ENCODE results near the gene SHBG. TPM values are rescaled to one million over a fixed set of nuclear protein-coding genes. Genes with fewer than 3 reads are reported as not detected.
"Not testable (repeated sequence)": the region's sequence is repeated elsewhere in the genome, so short reads cannot be mapped to it uniquely, and the experiment has no call there.

Gene SHBG
- total RNA-seq, 1 experiment from 2014 or later: 1.2 TPM

DNA sequence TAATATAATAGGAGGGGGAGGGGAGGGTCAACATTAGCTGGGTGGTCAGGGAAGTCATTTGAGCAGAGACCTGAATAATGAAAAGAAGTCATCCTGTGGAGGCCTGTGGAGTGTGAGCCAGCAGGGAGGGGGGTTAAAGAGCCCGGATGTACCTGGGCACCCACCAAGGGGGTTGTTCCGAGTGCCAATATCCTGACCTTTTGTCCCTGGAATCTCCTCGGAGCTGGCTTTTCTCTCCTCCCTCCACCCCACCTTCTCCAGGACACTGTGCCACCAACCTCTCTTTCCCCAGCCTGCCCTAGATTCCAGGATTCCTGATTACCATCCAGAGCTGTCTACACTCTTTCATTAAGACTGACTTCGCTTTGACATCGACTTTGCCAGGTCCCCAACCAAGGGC is 6.2 kb downstream of the SHBG start:
- H3K27me3 Mint-ChIP-seq (ENCODE audit: insufficient read depth, unreplicated experiment): no peaks in the 10 kb centered on the region
- no peak overlapping the region for H3K27ac Mint-ChIP-seq (ENCODE audit: unreplicated experiment)
- H3K9me3 Mint-ChIP-seq (ENCODE audit: unreplicated experiment): no peaks in the 10 kb centered on the region
- H3K36me3 ChIP-seq (ENCODE audit: control insufficient read depth, insufficient read depth, low read length): no peaks in the 10 kb centered on the region
- CTCF ChIA-PET: interaction anchor here (1.5 kb wide), 1 partner anchor 51 kb away, joined by 4 read pairs; the partner anchor contains the start of gene TP53
- no peaks in the 10 kb centered on the region for H3K27me3 ChIP-seq (replicated peaks; ENCODE audit: control insufficient read depth, insufficient read depth, low read length)
- H3K9me3 ChIP-seq: no peaks in the 10 kb centered on the region
- no peaks in the 10 kb centered on the region for H3K4me1 Mint-ChIP-seq (ENCODE audit: low read depth, unreplicated experiment)
- H3K4me3 ChIP-seq (ENCODE audit: low read depth, low read length): no peak overlapping the region
- BruUV-seq (replicated peaks): no TSS peak
- no peak for TF ChIP-seq CTCF (IDR thresholded peaks at IDR 0.05; ENCODE audit: insufficient read depth in 1 of 2, low read depth in 1 of 2, low read length in 1 of 2, severe bottlenecking in 1 of 2, unreplicated experiment in 1 of 2)
- no peak for DNase-seq
- no peak overlapping the region for H3K4me3 Mint-ChIP-seq (ENCODE audit: unreplicated experiment)
- intact Hi-C loops (cut with micrococcal nuclease; ENCODE audit: unreplicated experiment): no loop called here
- POLR2A ChIA-PET: no interaction called here
- no peaks in the 10 kb centered on the region for H3K4me1 ChIP-seq
- no peaks in the 10 kb centered on the region for H3K36me3 Mint-ChIP-seq (ENCODE audit: insufficient read depth, unreplicated experiment)

DNA sequence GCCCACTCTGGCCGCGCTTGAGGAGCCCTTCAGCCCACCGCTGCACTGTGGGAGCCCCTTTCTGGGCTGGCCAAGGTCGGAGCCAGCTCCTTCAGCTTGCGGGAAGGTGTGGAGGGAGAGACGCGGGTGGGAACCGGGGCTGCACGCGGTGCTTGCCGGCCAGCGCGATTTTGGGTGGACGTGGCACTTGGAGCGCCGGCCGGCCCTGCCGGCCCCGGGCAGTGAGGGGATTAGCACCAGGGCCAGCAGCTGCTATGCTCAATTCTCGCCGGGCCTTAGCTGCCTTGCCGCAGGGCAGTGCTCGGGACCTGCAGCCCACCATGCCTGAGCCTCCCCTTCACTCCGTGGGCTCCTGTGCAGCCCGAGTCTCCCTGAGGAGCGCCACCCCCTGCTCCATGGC is 10.8 kb downstream of the SHBG start:
- no peak for DNase-seq
- no peaks in the 10 kb centered on the region for H3K4me1 Mint-ChIP-seq (ENCODE audit: low read depth, unreplicated experiment)
- H3K27me3 Mint-ChIP-seq (ENCODE audit: insufficient read depth, unreplicated experiment): no peaks in the 10 kb centered on the region
- no peak overlapping the region for H3K27ac Mint-ChIP-seq (ENCODE audit: unreplicated experiment)
- H3K36me3 Mint-ChIP-seq (ENCODE audit: insufficient read depth, unreplicated experiment): no peaks in the 10 kb centered on the region
- ChIA-PET CTCF (no interaction called here), POLR2A (no interaction called here)
- Histone ChIP-seq H3K4me3 (ENCODE audit: low read depth, low read length) (no peak overlapping the region), H3K27me3 (replicated peaks; ENCODE audit: control insufficient read depth, insufficient read depth, low read length) (no peaks in the 10 kb centered on the region), H3K36me3 (ENCODE audit: control insufficient read depth, insufficient read depth, low read length) (no peaks in the 10 kb centered on the region), H3K4me1 (no peaks in the 10 kb centered on the region), H3K9me3 (no peaks in the 10 kb centered on the region)
- TF ChIP-seq CTCF (IDR thresholded peaks at IDR 0.05; ENCODE audit: insufficient read depth in 1 of 2, low read depth in 1 of 2, low read length in 1 of 2, severe bottlenecking in 1 of 2, unreplicated experiment in 1 of 2): no peak
- intact Hi-C loops (cut with micrococcal nuclease; ENCODE audit: unreplicated experiment): no loop called here
- H3K4me3 Mint-ChIP-seq (ENCODE audit: unreplicated experiment): no peak overlapping the region
- BruUV-seq (replicated peaks): no TSS peak
- no peaks in the 10 kb centered on the region for H3K9me3 Mint-ChIP-seq (ENCODE audit: unreplicated experiment)

DNA sequence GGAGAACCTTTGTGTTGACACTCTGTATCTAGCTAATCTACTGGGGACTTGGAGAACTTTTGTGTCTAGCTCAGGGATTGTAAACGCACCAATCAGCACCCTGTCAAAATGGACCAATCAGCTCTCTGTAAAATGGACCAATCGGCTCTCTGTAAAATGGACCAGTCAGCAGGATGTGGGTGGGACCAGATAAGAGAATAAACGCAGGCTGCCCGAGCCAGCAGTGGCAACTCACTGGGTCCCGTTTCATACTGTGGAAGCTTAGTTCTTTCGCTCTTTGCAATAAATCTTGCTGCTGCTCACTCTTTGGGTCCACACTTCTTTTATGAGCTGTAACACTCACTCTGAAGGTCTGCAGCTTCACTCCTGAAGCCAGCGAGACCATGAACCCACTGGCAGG is 11.7 kb downstream of the SHBG start:
- H3K27me3 ChIP-seq (replicated peaks; ENCODE audit: control insufficient read depth, insufficient read depth, low read length); POLR2A ChIA-PET; H3K9me3 ChIP-seq; CTCF ChIA-PET; H3K4me1 ChIP-seq; H3K4me3 Mint-ChIP-seq (ENCODE audit: unreplicated experiment); H3K4me3 ChIP-seq (ENCODE audit: low read depth, low read length); H3K9me3 Mint-ChIP-seq (ENCODE audit: unreplicated experiment); H3K27me3 Mint-ChIP-seq (ENCODE audit: insufficient read depth, unreplicated experiment); DNase-seq; BruUV-seq (replicated peaks); H3K27ac Mint-ChIP-seq (ENCODE audit: unreplicated experiment); H3K36me3 Mint-ChIP-seq (ENCODE audit: insufficient read depth, unreplicated experiment); intact Hi-C loops (cut with micrococcal nuclease; ENCODE audit: unreplicated experiment); H3K36me3 ChIP-seq (ENCODE audit: control insufficient read depth, insufficient read depth, low read length); H3K4me1 Mint-ChIP-seq (ENCODE audit: low read depth, unreplicated experiment): not testable (repeated sequence)

GRCh38 chr17:7644775-7645174 is 14.8 kb downstream of the SHBG start:
- Mint-ChIP-seq H3K36me3 (ENCODE audit: insufficient read depth, unreplicated experiment) (no peaks in the 10 kb centered on the region), H3K27me3 (ENCODE audit: insufficient read depth, unreplicated experiment) (no peaks in the 10 kb centered on the region), H3K4me1 (ENCODE audit: low read depth, unreplicated experiment) (peaks cover under 1% of the 10 kb centered on the region), H3K27ac (ENCODE audit: unreplicated experiment) (no peak overlapping the region), H3K4me3 (ENCODE audit: unreplicated experiment) (no peak overlapping the region), H3K9me3 (ENCODE audit: unreplicated experiment) (no peaks in the 10 kb centered on the region)
- Histone ChIP-seq H3K36me3 (ENCODE audit: control insufficient read depth, insufficient read depth, low read length) (no peaks in the 10 kb centered on the region), H3K4me3 (ENCODE audit: low read depth, low read length) (no peak overlapping the region), H3K27me3 (replicated peaks; ENCODE audit: control insufficient read depth, insufficient read depth, low read length) (no peaks in the 10 kb centered on the region), H3K9me3 (no peaks in the 10 kb centered on the region), H3K4me1 (no peaks in the 10 kb centered on the region)
- no TSS peak for BruUV-seq (replicated peaks)
- ChIA-PET POLR2A (no interaction called here), CTCF (no interaction called here)
- DNase-seq: no peak
- intact Hi-C loops (cut with micrococcal nuclease; ENCODE audit: unreplicated experiment): no loop called here
- no peak for TF ChIP-seq CTCF (IDR thresholded peaks at IDR 0.05; ENCODE audit: insufficient read depth in 1 of 2, low read depth in 1 of 2, low read length in 1 of 2, severe bottlenecking in 1 of 2, unreplicated experiment in 1 of 2)

All from Caco-2 (cell line).